WI38 (cell line): ENCODE data around the gene ST3GAL3.

Experiments used
- H3K4me3 ChIP-seq: 2 replicates; pipeline ENCODE4 v1.5.1; 2011; ENCODE audit warnings: low read depth, mild to moderate bottlenecking, control low read depth, low read length
- CTCF ChIP-seq: IDR thresholded peaks from 2 replicates; pipeline ENCODE4 v1.5.1; 2012; ENCODE audit warnings: low read depth, mild to moderate bottlenecking, control low read depth, low read length

Gene ST3GAL3

GRCh38 chr1:43779266-43779665 is 71.9 kb downstream of the ST3GAL3 start:
- no peak for TF ChIP-seq CTCF
- no peak overlapping the region for H3K4me3 ChIP-seq

- TF ChIP-seq CTCF, result no peak
- H3K4me3 ChIP-seq, result no peak overlapping the region
Measured at GRCh38 chr1:43779805-43780403, 72.6 kb downstream of the ST3GAL3 start.

GRCh38 chr1:43781574-43781973 is 74.2 kb downstream of the ST3GAL3 start:
- TF ChIP-seq CTCF, result no peak
- no peak overlapping the region for H3K4me3 ChIP-seq

GRCh38 chr1:43783096-43783670 is 75.8 kb downstream of the ST3GAL3 start:
- TF ChIP-seq CTCF, result no peak
- no peak overlapping the region for H3K4me3 ChIP-seq

DNA sequence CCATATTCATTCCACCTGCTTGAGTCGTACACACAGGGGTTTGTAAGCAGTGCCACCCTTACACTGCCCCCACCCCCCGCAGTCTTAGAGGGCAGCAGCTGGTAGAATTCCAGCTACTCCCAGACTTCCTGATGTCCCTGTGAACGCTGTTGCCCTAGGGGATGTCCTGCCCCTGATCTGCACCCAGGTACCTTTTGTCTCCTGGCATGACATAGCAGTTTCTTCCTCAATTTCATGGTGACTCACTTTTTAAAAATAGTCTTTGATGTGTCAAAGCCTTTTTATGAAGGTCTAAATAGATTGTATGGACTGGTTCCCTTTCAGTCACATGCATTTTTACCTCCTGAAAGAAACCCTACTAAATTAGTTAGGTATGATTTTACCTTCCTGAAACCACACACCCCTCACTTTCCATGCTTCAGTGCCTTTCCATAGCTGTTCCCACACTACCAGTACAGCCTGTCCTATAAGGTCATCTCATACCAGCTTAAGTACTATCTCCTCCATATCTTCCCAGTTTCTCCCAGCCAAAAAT is 76.4 kb downstream of the ST3GAL3 start:
- TF ChIP-seq CTCF, result no peak
- no peak overlapping the region for H3K4me3 ChIP-seq

DNA sequence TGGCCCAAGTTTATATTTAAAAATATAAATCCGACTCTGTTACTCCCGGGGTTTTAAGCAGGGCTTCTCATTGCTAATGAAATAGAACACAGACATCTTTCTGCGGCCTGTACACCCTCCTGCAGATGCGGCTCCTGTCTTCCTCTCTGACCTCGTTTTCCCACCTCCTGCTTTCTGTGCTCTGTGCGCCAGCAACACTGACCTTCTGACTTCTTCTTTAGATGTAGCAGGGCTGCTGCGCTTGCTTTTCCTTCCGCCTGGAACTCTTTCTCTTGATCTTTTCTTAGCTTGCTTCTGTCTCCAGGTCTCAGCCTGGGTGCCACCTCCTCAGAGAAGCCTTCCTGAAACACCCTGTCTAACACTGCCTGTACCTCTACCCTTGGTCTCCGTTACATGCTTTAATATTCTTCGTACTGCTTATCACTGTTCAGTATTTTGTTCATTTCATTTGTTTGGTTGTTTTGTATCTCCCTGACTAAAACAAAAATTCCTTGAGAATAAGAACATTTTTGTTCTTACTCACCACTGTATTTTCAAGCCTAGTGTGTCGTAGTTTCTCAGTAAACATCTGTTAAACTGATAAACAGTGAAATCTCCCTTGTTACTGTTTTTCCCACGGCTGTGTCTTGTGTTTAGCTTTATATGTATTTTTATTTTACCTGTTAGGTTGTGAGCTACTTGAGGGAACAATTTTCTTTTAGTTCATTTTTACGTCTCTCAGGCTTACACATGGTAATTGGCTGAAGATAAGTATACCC is 79.0 kb downstream of the ST3GAL3 start:
- no peak overlapping the region for H3K4me3 ChIP-seq
- no peak for TF ChIP-seq CTCF

DNA sequence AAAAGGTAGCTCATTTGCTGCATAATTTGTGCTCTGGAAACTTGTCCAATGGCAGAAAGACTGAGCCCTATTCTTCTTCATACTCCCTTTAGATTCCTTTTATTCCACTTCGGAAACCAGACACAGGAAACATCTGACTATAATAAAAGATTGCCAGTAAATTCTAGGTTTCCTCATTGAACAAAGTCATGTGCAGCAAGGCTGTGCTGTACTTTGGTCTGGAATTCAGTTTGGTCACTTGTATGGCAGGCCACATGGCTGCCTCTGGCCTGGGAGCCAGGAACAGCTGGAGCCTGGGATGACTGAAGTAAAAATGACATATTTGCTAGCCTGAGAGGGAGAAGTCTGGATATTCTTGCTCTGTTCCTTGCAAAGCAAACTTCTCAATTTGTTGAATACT is 79.6 kb downstream of the ST3GAL3 start:
- TF ChIP-seq CTCF, result no peak
- no peak overlapping the region for H3K4me3 ChIP-seq
